Measurements from ENCODE around the gene FLII. TPM values are rescaled to one million over a fixed set of nuclear protein-coding genes. Genes with fewer than 3 reads are reported as not detected.
"Not testable (repeated sequence)": the region's sequence is repeated elsewhere in the genome, so short reads cannot be mapped to it uniquely, and the experiment has no call there.

The FLII gene
- 100 to 1,000 TPM; 347 to 472 (median 438) TPM for total RNA-seq (2021; fragmentation: NEBNext Ultra II Directional; extraction: Animal tissue kit (Norgen Biotek cat#: 25700))
- long read RNA-seq, full-length matches to known transcripts, result 48 of 130 reads
- long read RNA-seq, partial matches to known transcripts, result 48 of 130 reads
- long read RNA-seq, other reads (novel, unspliced or antisense), result 34 of 130 reads

DNA sequence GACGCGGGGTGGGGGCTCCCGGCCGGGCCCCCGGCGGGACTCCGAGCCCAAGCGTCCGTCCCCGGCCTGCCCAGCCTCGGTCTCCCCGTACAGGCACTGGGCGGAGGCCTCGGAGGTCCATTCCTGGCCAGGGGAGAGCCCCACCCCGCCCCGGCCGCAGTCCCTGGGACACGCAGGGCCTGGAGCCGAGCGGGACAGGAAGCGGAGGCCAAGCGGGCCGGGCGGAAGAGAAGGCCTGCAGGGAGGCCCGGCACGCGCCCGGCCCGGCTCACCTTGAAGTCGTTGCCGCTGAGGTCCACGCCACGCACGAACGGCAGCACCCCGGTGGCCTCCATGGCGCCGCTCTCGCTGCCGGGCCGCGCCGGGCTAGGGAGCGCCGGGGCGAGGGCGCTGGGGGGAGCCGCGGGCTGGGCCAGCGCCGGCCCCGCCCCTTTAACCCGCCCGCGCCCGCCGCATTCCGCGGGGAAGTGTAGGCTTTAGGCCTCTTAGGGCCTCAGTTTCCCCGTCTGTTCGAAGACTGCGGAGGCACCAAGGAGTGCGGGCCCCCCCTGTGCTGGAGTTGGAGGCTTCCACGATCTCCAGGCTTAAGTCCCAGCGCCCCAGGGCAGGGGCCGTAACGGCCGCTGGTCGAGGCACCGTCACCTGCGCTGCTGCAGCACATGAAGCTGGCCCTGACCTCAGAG is at the start of gene FLII:
TSS of gene FLII (minus strand) at position 383 of the 683 bp plus-strand sequence. CDS start at position 335, 48 bp downstream.
- Mint-ChIP-seq H3K9me3 (no peaks in the 10 kb centered on the region), H3K4me3 (peak within 1 kb of the TSS; percentile 100), H3K36me3 (ENCODE audit: low read depth) (no peaks in the 10 kb centered on the region; the same call in 1 of the 2 replicates), H3K4me1 (ENCODE audit: low read depth) (peaks cover 33% of the 10 kb centered on the region), H3K27ac (peak within 1 kb of the TSS; percentile 98), H3K27me3 (ENCODE audit: insufficient read depth) (no peaks in the 10 kb centered on the region; the same call in 1 of the 2 replicates)
- TF ChIP-seq, protein P1, sequence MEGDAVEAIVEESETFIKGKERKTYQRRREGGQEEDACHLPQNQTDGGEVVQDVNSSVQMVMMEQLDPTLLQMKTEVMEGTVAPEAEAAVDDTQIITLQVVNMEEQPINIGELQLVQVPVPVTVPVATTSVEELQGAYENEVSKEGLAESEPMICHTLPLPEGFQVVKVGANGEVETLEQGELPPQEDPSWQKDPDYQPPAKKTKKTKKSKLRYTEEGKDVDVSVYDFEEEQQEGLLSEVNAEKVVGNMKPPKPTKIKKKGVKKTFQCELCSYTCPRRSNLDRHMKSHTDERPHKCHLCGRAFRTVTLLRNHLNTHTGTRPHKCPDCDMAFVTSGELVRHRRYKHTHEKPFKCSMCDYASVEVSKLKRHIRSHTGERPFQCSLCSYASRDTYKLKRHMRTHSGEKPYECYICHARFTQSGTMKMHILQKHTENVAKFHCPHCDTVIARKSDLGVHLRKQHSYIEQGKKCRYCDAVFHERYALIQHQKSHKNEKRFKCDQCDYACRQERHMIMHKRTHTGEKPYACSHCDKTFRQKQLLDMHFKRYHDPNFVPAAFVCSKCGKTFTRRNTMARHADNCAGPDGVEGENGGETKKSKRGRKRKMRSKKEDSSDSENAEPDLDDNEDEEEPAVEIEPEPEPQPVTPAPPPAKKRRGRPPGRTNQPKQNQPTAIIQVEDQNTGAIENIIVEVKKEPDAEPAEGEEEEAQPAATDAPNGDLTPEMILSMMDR (IDR thresholded peaks at IDR 0.05), result 0 out of 2 replicates have a peak, but pooled peaks have one; percentile 4
- no peak for DNase-seq

DNA sequence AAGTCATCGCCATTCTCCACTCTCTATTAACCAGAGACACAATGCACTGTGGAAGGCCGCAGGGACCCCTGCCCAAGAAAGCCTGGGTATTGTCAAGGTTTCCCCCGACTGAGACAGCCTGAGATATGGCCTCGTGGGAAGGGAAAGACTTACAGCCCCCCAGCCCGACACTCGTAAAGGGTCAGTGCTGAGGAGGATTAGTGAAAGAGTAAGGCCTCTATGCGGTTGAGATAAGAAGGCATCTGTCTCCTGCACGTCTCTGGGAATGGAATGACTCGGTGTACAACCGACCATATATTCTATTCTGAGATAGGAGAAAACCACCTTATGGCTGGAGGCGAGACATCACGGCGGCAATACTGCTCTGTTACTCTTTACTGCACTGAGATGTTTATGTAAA is 44.7 kb upstream of the FLII start:
- not testable (repeated sequence) for DNase-seq; H3K4me1 Mint-ChIP-seq (ENCODE audit: low read depth); H3K27ac Mint-ChIP-seq; H3K27me3 Mint-ChIP-seq (ENCODE audit: insufficient read depth); H3K9me3 Mint-ChIP-seq; H3K4me3 Mint-ChIP-seq
- peaks cover 22% of the 10 kb centered on the region; the same call in 1 of the 2 replicates for H3K36me3 Mint-ChIP-seq (ENCODE audit: low read depth)

DNA sequence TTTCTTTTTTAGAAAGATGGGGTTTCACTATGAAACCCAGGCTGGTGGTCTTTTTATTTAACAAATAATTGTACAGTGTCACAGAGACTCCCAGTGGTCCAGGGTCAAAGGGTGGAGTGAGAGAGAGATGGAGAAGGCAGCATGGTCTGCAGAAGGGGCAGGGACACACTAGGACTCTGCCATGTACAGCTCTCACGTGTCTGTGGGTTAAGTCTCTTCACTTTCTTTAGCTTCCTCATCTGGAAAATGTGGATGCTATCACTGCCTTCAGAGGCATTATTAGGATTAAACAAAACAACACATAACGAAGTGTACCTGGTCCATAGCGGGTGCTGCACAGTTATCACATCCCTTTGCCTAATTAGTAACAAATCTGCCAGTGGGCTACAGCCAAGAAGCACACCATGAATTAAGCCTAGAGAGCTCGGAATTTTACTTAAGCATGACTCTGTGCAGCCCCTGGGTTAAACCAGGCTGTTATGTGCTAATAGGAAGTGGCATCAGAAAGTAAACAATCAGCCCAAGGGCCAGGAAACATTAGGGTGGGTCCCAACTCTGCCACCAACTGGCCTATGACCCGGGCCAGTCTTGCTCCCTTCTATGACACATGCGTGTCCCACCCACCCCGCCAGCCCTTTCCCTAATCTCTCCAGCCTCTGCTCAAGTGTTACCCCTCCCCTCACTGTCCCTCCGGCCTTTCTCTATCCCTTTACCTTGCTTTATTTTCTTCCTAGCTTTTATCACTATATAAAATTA is 42.4 kb upstream of the FLII start:
- Mint-ChIP-seq H3K27ac (no peak overlapping the region), H3K36me3 (ENCODE audit: low read depth) (peaks cover 20% of the 10 kb centered on the region; the same call in 1 of the 2 replicates), H3K27me3 (ENCODE audit: insufficient read depth) (no peaks in the 10 kb centered on the region), H3K4me1 (ENCODE audit: low read depth) (no peaks in the 10 kb centered on the region), H3K4me3 (no peak overlapping the region), H3K9me3 (no peaks in the 10 kb centered on the region)
- TF ChIP-seq, protein P1 (IDR thresholded peaks at IDR 0.05), result no peak
- DNase-seq, result no peak

DNA sequence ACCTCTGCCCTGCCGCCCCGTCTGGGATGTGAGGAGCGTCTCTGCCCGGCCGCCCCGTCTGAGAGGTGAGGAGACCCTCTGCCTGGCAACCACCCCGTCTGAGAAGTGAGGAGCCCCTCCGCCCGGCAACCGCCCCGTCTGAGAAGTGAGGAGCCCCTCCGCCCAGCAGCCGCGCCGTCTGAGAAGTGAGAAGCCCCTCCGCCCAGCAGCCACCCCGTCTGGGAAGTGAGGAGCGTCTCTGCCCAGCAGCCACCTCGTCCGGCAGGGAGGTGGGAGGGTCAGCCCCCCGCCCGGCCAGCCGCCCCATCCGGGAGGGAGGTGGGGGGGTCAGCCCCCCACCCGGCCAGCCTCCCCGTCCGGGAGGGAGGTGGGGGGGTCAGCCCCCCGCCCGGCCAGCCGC is 39.5 kb upstream of the FLII start:
- H3K27me3 Mint-ChIP-seq (ENCODE audit: insufficient read depth); DNase-seq; H3K27ac Mint-ChIP-seq; H3K9me3 Mint-ChIP-seq; H3K4me3 Mint-ChIP-seq; H3K4me1 Mint-ChIP-seq (ENCODE audit: low read depth): not testable (repeated sequence)
- peaks cover 24% of the 10 kb centered on the region; the same call in 1 of the 2 replicates for H3K36me3 Mint-ChIP-seq (ENCODE audit: low read depth)

DNA sequence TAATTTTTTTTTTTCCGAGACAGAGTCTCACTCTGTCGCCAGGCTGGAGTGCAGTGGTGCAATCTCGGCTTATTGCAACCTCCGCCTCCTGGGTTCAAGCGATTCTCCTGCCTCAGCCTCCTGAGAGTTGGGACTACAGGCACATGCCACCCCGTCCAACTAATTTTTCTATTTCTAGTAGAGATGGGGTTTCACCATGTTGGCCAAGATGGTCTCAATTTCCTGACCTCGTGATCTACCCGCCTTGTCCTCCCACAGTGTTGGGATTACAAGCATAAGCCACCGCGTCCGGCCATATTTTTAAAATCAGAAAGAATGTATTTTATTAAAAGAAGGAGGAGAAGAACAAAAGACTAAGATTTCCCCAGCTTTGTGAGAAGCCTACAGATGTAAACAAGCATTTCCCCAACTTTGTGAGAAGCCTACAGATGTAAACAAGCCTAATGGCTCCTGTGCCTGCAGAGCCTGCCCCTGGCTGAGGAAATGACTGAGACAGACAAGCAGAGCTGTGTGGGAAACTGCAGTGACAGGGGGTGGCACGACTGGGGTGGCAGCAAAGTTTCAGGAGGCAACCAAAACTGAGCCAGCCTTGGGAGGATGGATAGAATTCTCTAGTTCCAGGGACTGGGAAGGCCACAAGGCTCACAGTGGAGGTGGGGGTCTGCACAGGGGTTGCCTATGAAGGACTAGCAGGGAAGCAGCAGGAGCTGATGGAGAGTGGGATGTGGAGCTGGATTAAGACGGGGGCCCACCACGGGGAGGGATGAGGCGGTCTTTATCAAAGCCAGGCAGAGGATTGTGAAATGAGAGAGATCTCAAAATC is 33.4 kb upstream of the FLII start:
- H3K27ac Mint-ChIP-seq, result peak overlapping the region; percentile 6; the same call in 1 of the 2 replicates
- TF ChIP-seq, protein P1 (IDR thresholded peaks at IDR 0.05), result no peak
- no peaks in the 10 kb centered on the region for H3K9me3 Mint-ChIP-seq
- no peak for DNase-seq
- no peak overlapping the region for H3K4me3 Mint-ChIP-seq
- no peaks in the 10 kb centered on the region; the same call in 1 of the 2 replicates for H3K27me3 Mint-ChIP-seq (ENCODE audit: insufficient read depth)
- peaks cover 42% of the 10 kb centered on the region for H3K36me3 Mint-ChIP-seq (ENCODE audit: low read depth)
- H3K4me1 Mint-ChIP-seq (ENCODE audit: low read depth), result no peaks in the 10 kb centered on the region

DNA sequence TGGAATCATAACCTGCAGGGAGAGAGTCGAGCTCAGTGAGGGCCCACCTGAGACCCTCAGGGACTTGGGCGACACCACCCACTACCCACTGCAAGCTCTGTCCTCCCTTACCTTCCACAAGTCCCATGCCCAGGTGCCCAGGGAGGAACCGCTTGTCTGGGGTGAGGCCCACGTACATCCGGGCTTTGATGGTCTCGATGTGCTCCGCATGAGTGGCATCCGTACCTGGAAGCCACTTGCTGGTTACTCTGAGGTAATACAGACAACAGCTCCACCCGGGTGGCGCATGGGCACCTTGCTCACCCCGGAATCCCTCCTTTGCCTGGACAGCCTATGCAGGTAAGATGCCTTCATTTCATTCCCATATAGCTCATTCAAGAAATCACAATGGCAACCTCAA is 26.8 kb upstream of the FLII start:
- TF ChIP-seq, protein P1 (IDR thresholded peaks at IDR 0.05), result no peak
- DNase-seq, result no peak
- Mint-ChIP-seq H3K27ac (no peak overlapping the region), H3K36me3 (ENCODE audit: low read depth) (peaks cover 30% of the 10 kb centered on the region), H3K27me3 (ENCODE audit: insufficient read depth) (no peaks in the 10 kb centered on the region; the same call in 1 of the 2 replicates), H3K4me3 (no peak overlapping the region), H3K9me3 (no peaks in the 10 kb centered on the region), H3K4me1 (ENCODE audit: low read depth) (no peaks in the 10 kb centered on the region)
